Kidney epithelial cell (primary cell): ENCODE results near the gene ARHGEF11. TPM values are rescaled to one million over a fixed set of nuclear protein-coding genes. Genes with fewer than 3 reads are reported as not detected.
A peak's percentile ranks its signal among the peaks of the same experiment; 100 is the strongest.

ENCODE experiments used
- DNase-seq: peaks from one replicate; pipeline ENCODE4 v3.0.0-alpha.2; 2010; ENCODE audit warnings: low read depth
- H3K27me3 ChIP-seq: 2 replicates; pipeline ENCODE4 v1.6.0; 2011; ENCODE audit warnings: low read length; ENCODE audit not compliant: control insufficient read depth, insufficient read depth
- H3K36me3 ChIP-seq: 2 replicates; pipeline ENCODE4 v1.5.1; 2011; ENCODE audit warnings: low read length; ENCODE audit not compliant: control insufficient read depth, insufficient read depth
- H3K4me3 ChIP-seq: 2 replicates; pipeline ENCODE4 v1.5.1; 2011; ENCODE audit warnings: low read depth, mild to moderate bottlenecking, control low read depth, low read length
- total RNA-seq: library from RNA; depleted of rRNA; stranded (reverse); fragments of >200 nt; gene quantifications from 2 replicates; pipeline ENCODE4 v1.2.3, GENCODE V29; 2015
- TF ChIP-seq, protein P1 (sequence below): IDR thresholded peaks from 2 replicates; pipeline ENCODE4 v1.5.1; 2011; ENCODE audit warnings: mild to moderate bottlenecking, moderate library complexity, low read length, control low read depth, inconsistent platforms; ENCODE audit not compliant: insufficient read depth, poor library complexity, severe bottlenecking

Gene ARHGEF11
- total RNA-seq, 1 donor from 2014 or later = 29.2 TPM

DNA sequence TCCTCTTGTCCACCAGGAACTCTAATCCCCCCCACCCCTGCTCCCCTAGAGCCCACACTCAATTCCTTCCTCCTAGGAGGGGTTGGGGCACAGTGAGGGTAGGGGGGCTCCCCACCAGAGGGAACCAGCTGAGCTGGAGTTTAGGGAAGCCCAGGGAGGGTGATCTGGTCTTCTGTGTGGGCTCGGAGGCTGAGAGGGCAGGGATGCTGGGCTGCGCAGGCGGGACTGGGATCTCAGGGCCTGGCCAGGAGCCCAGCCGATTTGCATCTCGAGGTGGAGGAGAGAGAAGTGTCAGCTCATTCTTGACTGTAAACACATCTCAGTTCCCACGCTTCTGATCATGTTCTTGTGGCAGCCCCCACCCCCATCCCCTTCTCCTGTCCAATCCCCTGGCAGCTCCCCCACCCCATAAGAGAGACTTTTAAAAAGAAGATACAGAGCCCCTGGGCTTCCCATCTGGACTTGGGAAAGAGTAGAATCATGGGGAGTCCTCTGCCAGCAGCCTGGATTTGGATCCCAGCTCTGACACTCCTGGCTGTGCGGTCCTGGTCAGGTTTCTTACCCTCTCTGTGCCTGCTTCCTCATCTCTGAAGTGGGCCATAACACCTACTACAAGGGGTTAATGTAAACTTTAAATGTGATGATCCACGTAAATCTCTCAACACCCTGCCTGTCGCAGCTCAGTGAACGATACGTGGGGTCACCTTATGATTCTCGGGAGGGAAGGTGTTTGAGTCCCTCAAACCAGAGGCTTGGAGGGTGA, 145.4 kb downstream of the ARHGEF11 start:
- TF ChIP-seq, protein P1, sequence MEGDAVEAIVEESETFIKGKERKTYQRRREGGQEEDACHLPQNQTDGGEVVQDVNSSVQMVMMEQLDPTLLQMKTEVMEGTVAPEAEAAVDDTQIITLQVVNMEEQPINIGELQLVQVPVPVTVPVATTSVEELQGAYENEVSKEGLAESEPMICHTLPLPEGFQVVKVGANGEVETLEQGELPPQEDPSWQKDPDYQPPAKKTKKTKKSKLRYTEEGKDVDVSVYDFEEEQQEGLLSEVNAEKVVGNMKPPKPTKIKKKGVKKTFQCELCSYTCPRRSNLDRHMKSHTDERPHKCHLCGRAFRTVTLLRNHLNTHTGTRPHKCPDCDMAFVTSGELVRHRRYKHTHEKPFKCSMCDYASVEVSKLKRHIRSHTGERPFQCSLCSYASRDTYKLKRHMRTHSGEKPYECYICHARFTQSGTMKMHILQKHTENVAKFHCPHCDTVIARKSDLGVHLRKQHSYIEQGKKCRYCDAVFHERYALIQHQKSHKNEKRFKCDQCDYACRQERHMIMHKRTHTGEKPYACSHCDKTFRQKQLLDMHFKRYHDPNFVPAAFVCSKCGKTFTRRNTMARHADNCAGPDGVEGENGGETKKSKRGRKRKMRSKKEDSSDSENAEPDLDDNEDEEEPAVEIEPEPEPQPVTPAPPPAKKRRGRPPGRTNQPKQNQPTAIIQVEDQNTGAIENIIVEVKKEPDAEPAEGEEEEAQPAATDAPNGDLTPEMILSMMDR = no peak

DNA sequence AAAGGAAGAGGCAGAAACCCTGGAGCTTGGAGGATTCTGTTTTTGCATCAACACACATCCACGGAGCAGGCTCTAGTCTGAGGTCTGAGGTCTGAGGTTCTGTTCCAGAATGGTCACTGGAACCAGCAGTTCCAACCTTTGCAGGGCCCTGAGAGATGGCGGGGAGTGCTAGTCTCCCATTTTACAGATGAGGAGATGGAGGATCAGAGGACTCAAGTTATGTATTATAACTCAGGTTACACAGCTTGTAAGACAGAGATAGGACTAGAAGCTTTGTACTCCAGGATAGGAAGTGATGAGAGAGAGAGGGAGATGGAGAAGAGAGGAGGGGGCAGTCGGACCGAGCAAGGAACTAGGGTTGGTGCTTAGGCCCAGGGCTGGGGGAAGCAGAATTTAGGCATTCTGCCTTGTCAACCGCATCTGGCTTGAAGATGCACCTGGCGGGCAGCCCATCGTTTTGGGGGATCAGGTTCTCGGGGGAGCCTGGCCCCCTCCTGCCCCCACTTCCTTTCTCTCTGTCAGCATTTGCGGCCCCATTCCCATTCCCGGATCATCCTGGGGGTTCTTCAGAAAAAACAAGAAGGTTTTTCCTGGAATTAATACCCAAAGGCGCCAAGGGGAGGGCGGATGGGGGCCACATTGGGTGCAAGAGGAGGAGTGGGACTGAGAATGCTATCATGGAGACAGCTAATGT, 146.4 kb downstream of the ARHGEF11 start:
- H3K4me3 ChIP-seq = no peak overlapping the region

More for the DNA sequence above, 145.4 kb downstream of the ARHGEF11 start:
- no peaks in the 10 kb centered on the region for H3K27me3 ChIP-seq
- DNase-seq = no peak
- no peak overlapping the region for H3K4me3 ChIP-seq
- no peaks in the 10 kb centered on the region for H3K36me3 ChIP-seq

DNA sequence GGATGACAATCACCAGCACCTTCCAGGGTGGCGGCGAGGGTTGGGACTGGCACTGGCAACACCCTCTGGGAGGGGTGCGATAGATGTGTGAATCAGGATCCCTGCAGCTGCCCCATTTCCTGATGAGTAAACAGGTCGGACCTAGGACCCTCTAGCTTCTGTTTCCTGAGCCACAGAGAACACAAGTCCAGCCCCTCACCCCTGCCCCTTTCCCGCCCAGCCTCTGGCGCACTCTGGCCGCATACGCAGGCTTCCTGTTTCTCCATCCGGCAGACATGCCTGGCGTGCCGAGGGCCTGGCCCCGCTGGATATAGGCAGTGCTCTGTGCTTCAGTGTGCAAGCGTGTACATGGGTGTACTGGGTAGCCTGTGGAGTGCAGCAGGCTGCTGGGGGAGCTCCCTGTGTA, 147.4 kb downstream of the ARHGEF11 start:
- H3K27me3 ChIP-seq = no peaks in the 10 kb centered on the region
- no peaks in the 10 kb centered on the region for H3K36me3 ChIP-seq
- TF ChIP-seq, protein P1 = no peak
- H3K4me3 ChIP-seq = no peak overlapping the region
- peak; percentile 16 for DNase-seq

More for the DNA sequence above, 146.4 kb downstream of the ARHGEF11 start:
- no peaks in the 10 kb centered on the region for H3K36me3 ChIP-seq
- TF ChIP-seq, protein P1 = no peak
- no peaks in the 10 kb centered on the region for H3K27me3 ChIP-seq
- DNase-seq = no peak

DNA sequence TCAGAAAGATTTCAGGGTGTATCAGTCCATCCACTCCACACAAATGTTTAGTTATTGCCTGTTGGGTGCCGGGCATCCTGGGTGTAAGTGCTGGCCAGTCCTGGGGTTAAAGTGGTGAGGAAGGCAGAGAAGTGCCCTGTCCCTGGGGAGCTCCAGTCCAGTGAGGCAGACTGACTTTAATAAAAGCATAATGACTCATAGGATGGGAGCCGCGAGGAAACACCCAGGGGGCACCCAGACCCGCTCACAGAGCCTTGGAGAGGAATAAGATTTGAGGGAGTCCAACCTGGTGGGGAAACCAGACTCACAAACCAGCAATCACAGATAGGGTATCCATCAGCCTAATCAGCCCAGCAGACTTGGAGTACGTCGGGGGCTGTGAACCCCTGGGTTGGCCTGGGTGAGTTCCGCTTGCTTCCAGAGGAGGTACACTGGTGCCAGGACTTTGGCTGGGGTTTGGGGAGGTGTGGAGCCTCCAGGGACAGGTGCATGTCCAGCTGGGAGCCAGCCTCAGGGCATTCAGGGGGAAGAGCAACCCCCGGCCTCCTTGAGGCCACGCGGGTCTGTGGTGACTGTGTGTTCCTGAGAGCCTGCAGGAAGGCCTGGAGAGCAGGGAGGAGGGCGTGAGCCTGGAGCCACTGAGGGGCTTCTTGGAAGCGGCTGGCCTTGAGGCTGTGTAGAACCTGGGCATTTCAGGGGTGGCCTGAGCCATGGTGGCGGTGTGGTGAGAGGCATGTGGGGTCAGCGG, 148.3 kb downstream of the ARHGEF11 start:
- no peaks in the 10 kb centered on the region for H3K36me3 ChIP-seq
- H3K4me3 ChIP-seq = no peak overlapping the region
- TF ChIP-seq, protein P1 = no peak
- no peaks in the 10 kb centered on the region for H3K27me3 ChIP-seq
- peak; percentile 32 for DNase-seq

DNA sequence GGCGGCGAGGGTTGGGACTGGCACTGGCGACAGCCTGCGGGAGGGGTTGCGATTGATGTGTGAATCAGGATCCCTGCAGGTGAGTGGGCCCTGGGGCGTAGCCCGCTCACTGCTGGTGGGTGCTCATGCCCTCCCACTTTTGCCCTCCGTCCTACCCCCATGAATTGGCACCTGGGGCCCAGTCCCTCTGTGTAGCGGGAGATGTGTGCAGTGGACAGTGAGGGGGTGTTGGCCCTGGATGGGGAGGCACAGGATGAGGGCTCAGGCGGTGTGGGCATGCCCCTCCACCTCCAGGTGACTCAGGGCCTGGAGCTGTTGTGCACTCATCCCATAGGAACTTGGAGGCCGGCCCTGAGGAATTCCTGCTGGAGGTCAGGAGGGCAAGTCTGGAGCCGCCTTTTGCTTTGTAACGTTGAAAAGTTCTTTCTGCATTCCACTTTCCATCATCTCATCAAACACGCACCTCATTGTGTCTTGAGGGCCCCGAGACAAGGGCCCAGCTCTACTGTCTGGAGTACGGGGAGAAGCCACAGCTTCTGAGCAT, 149.0 kb downstream of the ARHGEF11 start:
- Histone ChIP-seq H3K36me3 (no peaks in the 10 kb centered on the region), H3K27me3 (peaks cover 3% of the 10 kb centered on the region), H3K4me3 (no peak overlapping the region)
- TF ChIP-seq, protein P1 = no peak
- DNase-seq = peak; percentile 84
